IMR-90 (cell line): ENCODE measurements around the gene LOXL4.

ENCODE experiments used
- BHLHE40 ChIP-seq: fragments of 150-350 bp; IDR thresholded peaks from 2 replicates; pipeline ENCODE4 v1.6.1; 2016; ENCODE audit warnings: mild to moderate bottlenecking, low read depth, low read length
- CEBPB ChIP-seq: IDR thresholded peaks from 2 replicates; pipeline ENCODE4 v1.6.1; 2012; ENCODE audit warnings: low read depth, low read length, improper control_type of control experiment
- MXI1 ChIP-seq: IDR thresholded peaks from 2 replicates; pipeline ENCODE4 v1.6.1; 2012; ENCODE audit warnings: low read depth, mild to moderate bottlenecking, low read length, moderate library complexity, borderline replicate concordance
- POLR2A ChIP-seq: IDR thresholded peaks from 2 replicates; pipeline ENCODE4 v1.6.1; 2012; ENCODE audit warnings: mild to moderate bottlenecking, low read depth, low read length
- RAD21 ChIP-seq: IDR thresholded peaks from 2 replicates; pipeline ENCODE4 v1.6.1; 2012; ENCODE audit warnings: low read length, improper control_type of control experiment
- RFX5 ChIP-seq: IDR thresholded peaks from 2 replicates; pipeline ENCODE4 v1.8.0; 2012; ENCODE audit warnings: low read depth, mild to moderate bottlenecking, low read length, moderate library complexity
- SMC3 ChIP-seq: fragments of 150-350 bp; IDR thresholded peaks from 2 replicates; pipeline ENCODE4 v1.6.1; 2016; ENCODE audit warnings: low read depth, mild to moderate bottlenecking, antibody characterized with exemption, low read length, moderate library complexity
- TF ChIP-seq, protein P1 (sequence below): fragments of 150-350 bp; IDR thresholded peaks from 2 replicates; pipeline ENCODE4 v1.6.1; 2016; ENCODE audit warnings: low read depth, mild to moderate bottlenecking, low read length, moderate library complexity, borderline replicate concordance
- TF ChIP-seq, protein P2 (sequence below): conservative IDR thresholded peaks from 2 replicates; pipeline ENCODE4 v1.5.1; 2012; ENCODE audit warnings: mild to moderate bottlenecking, low read depth, low read length, improper control_type of control experiment

DNA sequence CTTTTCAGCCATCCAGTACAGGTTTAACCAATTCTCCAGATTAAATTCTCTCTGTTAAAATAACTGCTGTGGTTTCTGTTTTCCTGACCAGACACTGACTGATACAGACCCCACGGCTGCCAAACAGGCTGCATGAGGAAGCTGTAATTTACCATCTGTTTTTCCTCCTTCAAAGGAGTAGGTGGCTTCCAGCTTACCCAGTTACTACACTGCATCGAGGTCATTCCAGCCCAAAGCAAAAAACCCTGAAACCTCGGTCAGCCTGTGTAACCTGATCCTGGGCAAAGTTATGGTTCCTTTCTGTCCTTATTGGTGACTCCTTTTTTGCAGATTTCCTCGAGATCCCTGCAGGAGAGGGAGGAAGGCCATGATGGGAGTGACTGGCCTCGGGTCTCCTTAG, 27.9 kb upstream of the LOXL4 start:
- TF ChIP-seq MXI1 (no peak), SMC3 (no peak), CEBPB (no peak), POLR2A (no peak), BHLHE40 (no peak), RFX5 (no peak), RAD21 (no peak)
- TF ChIP-seq, protein P1, sequence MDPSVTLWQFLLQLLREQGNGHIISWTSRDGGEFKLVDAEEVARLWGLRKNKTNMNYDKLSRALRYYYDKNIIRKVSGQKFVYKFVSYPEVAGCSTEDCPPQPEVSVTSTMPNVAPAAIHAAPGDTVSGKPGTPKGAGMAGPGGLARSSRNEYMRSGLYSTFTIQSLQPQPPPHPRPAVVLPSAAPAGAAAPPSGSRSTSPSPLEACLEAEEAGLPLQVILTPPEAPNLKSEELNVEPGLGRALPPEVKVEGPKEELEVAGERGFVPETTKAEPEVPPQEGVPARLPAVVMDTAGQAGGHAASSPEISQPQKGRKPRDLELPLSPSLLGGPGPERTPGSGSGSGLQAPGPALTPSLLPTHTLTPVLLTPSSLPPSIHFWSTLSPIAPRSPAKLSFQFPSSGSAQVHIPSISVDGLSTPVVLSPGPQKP = no peak
- TF ChIP-seq, protein P2, sequence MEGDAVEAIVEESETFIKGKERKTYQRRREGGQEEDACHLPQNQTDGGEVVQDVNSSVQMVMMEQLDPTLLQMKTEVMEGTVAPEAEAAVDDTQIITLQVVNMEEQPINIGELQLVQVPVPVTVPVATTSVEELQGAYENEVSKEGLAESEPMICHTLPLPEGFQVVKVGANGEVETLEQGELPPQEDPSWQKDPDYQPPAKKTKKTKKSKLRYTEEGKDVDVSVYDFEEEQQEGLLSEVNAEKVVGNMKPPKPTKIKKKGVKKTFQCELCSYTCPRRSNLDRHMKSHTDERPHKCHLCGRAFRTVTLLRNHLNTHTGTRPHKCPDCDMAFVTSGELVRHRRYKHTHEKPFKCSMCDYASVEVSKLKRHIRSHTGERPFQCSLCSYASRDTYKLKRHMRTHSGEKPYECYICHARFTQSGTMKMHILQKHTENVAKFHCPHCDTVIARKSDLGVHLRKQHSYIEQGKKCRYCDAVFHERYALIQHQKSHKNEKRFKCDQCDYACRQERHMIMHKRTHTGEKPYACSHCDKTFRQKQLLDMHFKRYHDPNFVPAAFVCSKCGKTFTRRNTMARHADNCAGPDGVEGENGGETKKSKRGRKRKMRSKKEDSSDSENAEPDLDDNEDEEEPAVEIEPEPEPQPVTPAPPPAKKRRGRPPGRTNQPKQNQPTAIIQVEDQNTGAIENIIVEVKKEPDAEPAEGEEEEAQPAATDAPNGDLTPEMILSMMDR = no peak
